GM18870 (cell line): ENCODE results near the gene CYTH3.
"Not testable (repeated sequence)": the region's sequence is repeated elsewhere in the genome, so short reads cannot be mapped to it uniquely, and the experiment has no call there.

Experiments used
- ATAC-seq: cut with Tn5 transposase; IDR thresholded peaks from one replicate; pipeline ENCODE4 v1.9.1; 2021; ENCODE audit warnings: moderate library complexity; ENCODE audit not compliant: unreplicated experiment

Gene CYTH3

GRCh38 chr7:6283391-6284054, 11.1 kb upstream of the CYTH3 start:
- ATAC-seq = not testable (repeated sequence)

GRCh38 chr7:6279937-6280336, 7.5 kb upstream of the CYTH3 start:
- ATAC-seq = no peak

GRCh38 chr7:6279341-6279740, 6.9 kb upstream of the CYTH3 start:
- ATAC-seq = no peak

GRCh38 chr7:6278749-6279310, 6.4 kb upstream of the CYTH3 start:
- no peak for ATAC-seq

- ATAC-seq = no peak
Observed at GRCh38 chr7:6277476-6277875, 5.1 kb upstream of the CYTH3 start.

GRCh38 chr7:6276911-6277408, 4.5 kb upstream of the CYTH3 start:
- ATAC-seq = no peak

- ATAC-seq = no peak
Observed at GRCh38 chr7:6274743-6275142, 2.3 kb upstream of the CYTH3 start.

- no peak for ATAC-seq
Observed at GRCh38 chr7:6273917-6274630, 1.6 kb upstream of the CYTH3 start.

- ATAC-seq = no peak
Observed at GRCh38 chr7:6273380-6273837, 985 bp upstream of the CYTH3 start.

GRCh38 chr7:6271694-6272440, 557 bp downstream of the CYTH3 start:
- ATAC-seq = no peak

- ATAC-seq = no peak
Observed at GRCh38 chr7:6271060-6271658, 1.3 kb downstream of the CYTH3 start.

- ATAC-seq = no peak
Observed at GRCh38 chr7:6269527-6269926, 2.9 kb downstream of the CYTH3 start.

- no peak for ATAC-seq
Observed at GRCh38 chr7:6268907-6269306, 3.5 kb downstream of the CYTH3 start.

- no peak for ATAC-seq
Observed at GRCh38 chr7:6268023-6268900, 4.2 kb downstream of the CYTH3 start.

- no peak for ATAC-seq
Observed at GRCh38 chr7:6266699-6267098, 5.7 kb downstream of the CYTH3 start.

GRCh38 chr7:6262221-6262620, 10.2 kb downstream of the CYTH3 start:
- no peak for ATAC-seq

GRCh38 chr7:6261699-6262098, 10.7 kb downstream of the CYTH3 start:
- ATAC-seq = no peak

- ATAC-seq = no peak
Observed at GRCh38 chr7:6260291-6261187, 11.9 kb downstream of the CYTH3 start.

GRCh38 chr7:6259257-6259656, 13.2 kb downstream of the CYTH3 start:
- ATAC-seq = no peak
